Suprapubic skin (tissue), 4 donors: ENCODE data around the gene TMEM132D.

ENCODE experiments used
- CTCF ChIP-seq, 2 donors: fragments of 200-600 bp in 1 of 2; fragments of 450-650 bp in 1 of 2; sonication (generic) in 1 of 2; IDR thresholded peaks; one replicate each; pipeline ENCODE4 v1.5.1; 2016 to 2019; ENCODE audit warnings: antibody characterized with exemption in 2 of 2, mild to moderate bottlenecking in 1 of 2, moderate library complexity in 1 of 2
- EP300 ChIP-seq: sonication (generic); formaldehyde crosslinking; IDR thresholded peaks from one replicate; pipeline ENCODE4 v1.6.1; 2017; ENCODE audit warnings: antibody characterized with exemption
- POLR2A ChIP-seq, 2 donors: fragments of 450-650 bp; IDR thresholded peaks; one replicate each; pipeline ENCODE4 v1.6.1; 2017; ENCODE audit warnings: antibody characterized with exemption in 2 of 2, mild to moderate bottlenecking in 2 of 2, moderate library complexity in 2 of 2
- POLR2AphosphoS5 ChIP-seq, 3 donors: sonication (generic); formaldehyde crosslinking; IDR thresholded peaks; one replicate each; pipeline ENCODE4 v1.6.1; 2017; ENCODE audit warnings: antibody characterized with exemption in 3 of 3

- TF ChIP-seq CTCF (IDR thresholded peaks at IDR 0.05) (no peak), POLR2AphosphoS5 (IDR thresholded peaks at IDR 0.05) (no peak), EP300 (no peak), POLR2A (IDR thresholded peaks at IDR 0.05) (no peak)
Measured at GRCh38 chr12:129520739-129521138, 383.1 kb downstream of the TMEM132D start.
